GM23248 (cell line): Measurements from ENCODE around the gene SALL2.

Source experiments
- EZH2 ChIP-seq: fragments of 200-600 bp; sonication (generic); IDR thresholded peaks from 2 replicates; pipeline ENCODE4 v1.6.1; 2018; ENCODE audit warnings: antibody characterized with exemption, mild to moderate bottlenecking; ENCODE audit not compliant: insufficient read depth, poor library complexity, severe bottlenecking
- EZH2phosphoT487 ChIP-seq: fragments of 200-600 bp; sonication (generic); IDR thresholded peaks from 2 replicates; pipeline ENCODE4 v1.6.1; 2018; ENCODE audit warnings: antibody characterized with exemption, moderate library complexity, mild to moderate bottlenecking, low read depth; ENCODE audit not compliant: insufficient read depth

- TF ChIP-seq EZH2 = no peak
- no peak for TF ChIP-seq EZH2phosphoT487
Observed at GRCh38 chr14:21525571-21525961, 580 bp downstream of the SALL2 start.
